ENCODE measurements around the gene MBD3L5. TPM values are rescaled to one million over a fixed set of nuclear protein-coding genes. Genes with fewer than 3 reads are reported as not detected.

Gene MBD3L5
- total and polyA plus RNA-seq, 2 experiments from 2014 or later, result not detected

DNA sequence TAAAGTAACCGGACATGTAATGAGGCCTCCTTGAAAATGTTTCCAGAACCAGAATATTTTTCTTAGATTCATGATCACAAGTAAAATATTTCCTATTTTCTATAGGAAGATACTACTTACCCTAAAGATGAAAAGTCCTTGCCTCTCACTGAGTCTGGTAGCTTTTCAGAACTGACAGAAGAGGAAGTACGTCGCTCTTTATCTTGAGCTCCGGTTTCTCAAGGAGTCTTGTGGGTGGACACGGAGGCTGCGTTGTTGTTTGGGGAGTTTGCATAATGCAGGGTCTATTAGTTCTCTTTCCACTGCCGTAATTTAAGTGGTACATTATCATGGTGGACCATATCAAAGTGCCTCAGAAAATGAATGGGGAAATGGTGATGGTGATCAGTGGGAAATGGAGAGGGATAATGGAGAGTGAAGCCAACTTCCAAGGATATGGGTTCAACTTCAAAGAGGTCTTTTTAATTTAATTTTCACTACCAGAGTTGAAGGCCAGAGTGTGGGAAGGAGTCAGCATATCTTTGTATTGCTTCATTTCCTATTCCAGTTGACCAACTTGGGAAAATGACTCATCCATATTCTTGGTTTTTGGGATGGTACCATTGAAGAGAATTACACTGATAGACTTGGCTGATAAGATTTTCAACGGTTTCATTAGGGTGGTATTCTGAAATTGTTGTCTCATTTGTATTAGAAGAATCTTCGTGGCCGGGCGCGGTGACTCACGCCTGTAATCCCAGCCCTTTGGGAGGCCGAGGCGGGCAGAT lies 32.5 kb upstream of the MBD3L5 start:
- Histone ChIP-seq H3K27me3 (no peaks in the 10 kb centered on the region), H3K36me3 (no peaks in the 10 kb centered on the region), H3K4me3 (no peak overlapping the region), H3K27ac (no peak overlapping the region), H3K4me1 (ENCODE audit: low read depth) (no peaks in the 10 kb centered on the region), H3K9me3 (ENCODE audit: low read depth) (no peaks in the 10 kb centered on the region)
- TF ChIP-seq, protein P1, sequence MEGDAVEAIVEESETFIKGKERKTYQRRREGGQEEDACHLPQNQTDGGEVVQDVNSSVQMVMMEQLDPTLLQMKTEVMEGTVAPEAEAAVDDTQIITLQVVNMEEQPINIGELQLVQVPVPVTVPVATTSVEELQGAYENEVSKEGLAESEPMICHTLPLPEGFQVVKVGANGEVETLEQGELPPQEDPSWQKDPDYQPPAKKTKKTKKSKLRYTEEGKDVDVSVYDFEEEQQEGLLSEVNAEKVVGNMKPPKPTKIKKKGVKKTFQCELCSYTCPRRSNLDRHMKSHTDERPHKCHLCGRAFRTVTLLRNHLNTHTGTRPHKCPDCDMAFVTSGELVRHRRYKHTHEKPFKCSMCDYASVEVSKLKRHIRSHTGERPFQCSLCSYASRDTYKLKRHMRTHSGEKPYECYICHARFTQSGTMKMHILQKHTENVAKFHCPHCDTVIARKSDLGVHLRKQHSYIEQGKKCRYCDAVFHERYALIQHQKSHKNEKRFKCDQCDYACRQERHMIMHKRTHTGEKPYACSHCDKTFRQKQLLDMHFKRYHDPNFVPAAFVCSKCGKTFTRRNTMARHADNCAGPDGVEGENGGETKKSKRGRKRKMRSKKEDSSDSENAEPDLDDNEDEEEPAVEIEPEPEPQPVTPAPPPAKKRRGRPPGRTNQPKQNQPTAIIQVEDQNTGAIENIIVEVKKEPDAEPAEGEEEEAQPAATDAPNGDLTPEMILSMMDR (IDR thresholded peaks at IDR 0.05; ENCODE audit: low read depth, low read length), result no peak
- DNase-seq (ENCODE audit: low read depth in 1 of 2, low spot score in 1 of 2), result peak in 1 of 2 donors; percentile 57

DNA sequence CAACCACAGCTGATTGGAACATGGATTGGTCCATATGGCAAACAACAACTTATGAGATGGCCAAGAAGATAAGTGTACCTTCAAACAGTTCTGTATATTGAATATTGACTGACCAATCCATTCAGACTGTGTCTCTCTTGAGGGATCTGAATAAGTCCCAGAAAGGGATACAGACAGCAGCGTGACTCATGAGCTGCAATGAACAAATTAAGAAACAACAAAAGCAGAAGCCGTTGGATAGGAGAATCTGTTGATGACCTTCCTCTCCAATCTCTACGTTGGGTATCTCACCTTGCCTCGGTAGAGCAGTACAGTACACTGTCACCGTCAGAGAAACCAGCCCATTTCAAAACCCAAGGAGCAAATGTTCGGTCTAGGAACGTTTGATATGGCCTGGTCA lies 30.4 kb upstream of the MBD3L5 start:
- TF ChIP-seq, protein P1 (IDR thresholded peaks at IDR 0.05; ENCODE audit: low read depth, low read length), result no peak
- Histone ChIP-seq H3K36me3 (no peaks in the 10 kb centered on the region), H3K27ac (no peak overlapping the region), H3K4me1 (ENCODE audit: low read depth) (no peaks in the 10 kb centered on the region), H3K27me3 (no peaks in the 10 kb centered on the region), H3K9me3 (ENCODE audit: low read depth) (no peaks in the 10 kb centered on the region), H3K4me3 (no peak overlapping the region)
- no peak for DNase-seq (ENCODE audit: low read depth in 1 of 2, low spot score in 1 of 2)

DNA sequence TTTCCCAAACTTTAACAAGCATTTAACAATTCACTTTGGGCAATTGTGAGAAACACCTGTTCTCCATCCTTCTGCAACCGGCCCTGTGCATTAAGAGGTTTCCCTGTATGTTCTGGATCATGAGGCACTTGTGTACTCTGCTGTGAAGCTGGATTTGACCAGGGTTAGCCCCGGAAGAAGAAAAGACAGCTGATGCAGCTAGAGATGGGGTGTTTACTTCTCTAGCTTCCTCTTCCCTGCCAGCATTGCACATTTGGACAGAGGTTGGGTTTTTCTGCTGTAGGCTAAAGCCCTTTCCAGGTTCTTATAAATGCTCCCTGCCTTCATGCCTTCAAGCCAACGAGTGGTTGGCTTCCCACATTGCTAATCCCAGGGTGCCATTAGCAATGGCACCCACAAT lies 30.0 kb upstream of the MBD3L5 start:
- no peaks in the 10 kb centered on the region for H3K9me3 ChIP-seq (ENCODE audit: low read depth)

DNA sequence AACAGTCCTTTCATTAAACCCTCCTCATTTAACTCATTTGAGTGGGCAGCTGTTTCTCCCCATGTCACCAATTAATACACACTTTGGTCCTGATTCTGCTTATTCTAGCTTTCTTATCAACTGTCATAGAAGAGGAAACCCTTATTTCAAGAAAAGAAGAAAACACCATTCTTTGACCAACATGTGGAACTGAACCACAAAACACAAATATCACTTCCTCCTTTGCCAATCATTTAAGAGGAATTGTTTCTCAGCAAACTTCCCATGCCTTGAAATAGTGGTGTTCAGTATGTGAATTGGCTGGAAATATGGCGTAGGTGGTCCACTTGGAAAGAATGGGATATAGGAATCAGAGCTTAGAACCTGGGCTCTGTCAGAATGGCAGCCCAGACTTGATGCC lies 29.6 kb upstream of the MBD3L5 start:
- TF ChIP-seq, protein P1 (IDR thresholded peaks at IDR 0.05; ENCODE audit: low read depth, low read length), result no peak
- Histone ChIP-seq H3K27ac (no peak overlapping the region), H3K36me3 (no peaks in the 10 kb centered on the region), H3K4me3 (no peak overlapping the region), H3K9me3 (ENCODE audit: low read depth) (no peaks in the 10 kb centered on the region), H3K4me1 (ENCODE audit: low read depth) (no peaks in the 10 kb centered on the region), H3K27me3 (no peaks in the 10 kb centered on the region)
- DNase-seq (ENCODE audit: low read depth in 1 of 2, low spot score in 1 of 2), result no peak

More for the DNA sequence above, 30.0 kb upstream of the MBD3L5 start:
- no peaks in the 10 kb centered on the region for H3K27me3 ChIP-seq
- no peaks in the 10 kb centered on the region for H3K36me3 ChIP-seq
- TF ChIP-seq, protein P1 (IDR thresholded peaks at IDR 0.05; ENCODE audit: low read depth, low read length), result no peak
- H3K27ac ChIP-seq, result no peak overlapping the region
- no peak for DNase-seq (ENCODE audit: low read depth in 1 of 2, low spot score in 1 of 2)
- no peaks in the 10 kb centered on the region for H3K4me1 ChIP-seq (ENCODE audit: low read depth)
- H3K4me3 ChIP-seq, result no peak overlapping the region

DNA sequence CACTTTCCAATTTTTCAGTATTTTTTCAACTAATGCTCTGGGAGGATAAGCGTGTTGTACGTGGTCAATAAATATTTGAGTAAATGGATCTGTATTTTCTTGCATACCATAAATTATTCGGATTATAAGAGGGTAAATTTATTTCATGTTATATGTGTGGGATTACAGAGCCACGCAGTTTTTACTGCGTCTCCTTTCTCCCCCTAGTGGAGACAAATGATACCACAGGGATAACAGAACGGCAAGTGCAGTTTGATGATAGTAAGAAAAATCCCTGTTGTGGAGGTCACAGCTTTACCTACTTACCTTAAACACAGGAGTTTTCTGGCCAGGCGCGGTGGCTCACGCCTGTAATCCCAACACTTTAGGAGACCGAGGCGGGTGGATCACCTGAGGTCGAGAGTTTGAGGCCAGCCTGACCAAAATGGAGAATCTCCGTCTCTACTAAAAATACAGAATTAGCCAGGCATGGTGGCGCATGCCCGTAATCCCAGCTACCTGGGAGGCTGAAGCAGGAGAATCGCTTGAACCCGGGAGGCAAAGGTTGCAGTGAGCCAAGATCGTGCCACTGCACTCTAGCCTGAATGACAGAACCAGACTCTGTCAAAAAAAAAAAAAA lies 26.0 kb upstream of the MBD3L5 start:
- no peaks in the 10 kb centered on the region for H3K9me3 ChIP-seq (ENCODE audit: low read depth)
- H3K36me3 ChIP-seq, result no peaks in the 10 kb centered on the region
- no peak overlapping the region for H3K4me3 ChIP-seq
- H3K4me1 ChIP-seq (ENCODE audit: low read depth), result no peaks in the 10 kb centered on the region
- peak; percentile 1 to 57 for DNase-seq (ENCODE audit: low read depth in 1 of 2, low spot score in 1 of 2)
- TF ChIP-seq, protein P1 (IDR thresholded peaks at IDR 0.05; ENCODE audit: low read depth, low read length), result peak; percentile 62
- no peaks in the 10 kb centered on the region for H3K27me3 ChIP-seq
- H3K27ac ChIP-seq, result no peak overlapping the region

Measured in cardiac muscle cell (in vitro differentiated cells and primary cell).